Measurements from ENCODE around the gene PTGFR. TPM values are rescaled to one million over a fixed set of nuclear protein-coding genes. Genes with fewer than 3 reads are reported as not detected.

Gene PTGFR
- total RNA-seq, 4 donors from 2014 or later: 1.8 to 14.9 (median 5.1) TPM

GRCh38 chr1:78561856-78562255, 71.1 kb downstream of the PTGFR start:
- no peak for DNase-seq (ENCODE audit: low spot score in 2 of 2)
- intact Hi-C loops (cut with DNase I; ENCODE audit: low total_unique reads): no loop called here

GRCh38 chr1:78565393-78565792, 74.6 kb downstream of the PTGFR start:
- DNase-seq (ENCODE audit: low spot score in 2 of 2): no peak
- intact Hi-C loops (cut with DNase I; ENCODE audit: low total_unique reads): no loop called here
- WGBS, 2 donors: 85% methylated on average over 2 of the region's 2 CpGs
- no peak overlapping the region for H3K4me3 ChIP-seq (ENCODE audit: low read depth, poor library complexity, severe bottlenecking)
- TF ChIP-seq POLR2A (IDR thresholded peaks at IDR 0.05) (no peak), CTCF (IDR thresholded peaks at IDR 0.05) (no peak)

More at GRCh38 chr1:78561856-78562255, 71.1 kb downstream of the PTGFR start:
- H3K4me3 ChIP-seq (ENCODE audit: low read depth, poor library complexity, severe bottlenecking): no peak overlapping the region
- 86 to 88% methylated on average over 2 of the region's 2 CpGs for WGBS, 2 donors
- no peak for TF ChIP-seq POLR2A (IDR thresholded peaks at IDR 0.05)
- TF ChIP-seq CTCF (IDR thresholded peaks at IDR 0.05): no peak

GRCh38 chr1:78570539-78570938, 79.8 kb downstream of the PTGFR start:
- DNase-seq (ENCODE audit: low spot score in 2 of 2): no peak
- no peak for TF ChIP-seq POLR2A (IDR thresholded peaks at IDR 0.05)
- TF ChIP-seq CTCF (IDR thresholded peaks at IDR 0.05): no peak
- intact Hi-C loops (cut with DNase I; ENCODE audit: low total_unique reads): no loop called here
- WGBS, 2 donors: 65 to 81% methylated on average over 2 of the region's 2 CpGs
- H3K4me3 ChIP-seq (ENCODE audit: low read depth, poor library complexity, severe bottlenecking): no peak overlapping the region

GRCh38 chr1:78577257-78578100, 86.7 kb downstream of the PTGFR start:
- H3K4me3 ChIP-seq (ENCODE audit: low read depth, poor library complexity, severe bottlenecking): no peak overlapping the region
- no peak for DNase-seq (ENCODE audit: low spot score in 2 of 2)
- no peak for TF ChIP-seq CTCF (IDR thresholded peaks at IDR 0.05)
- intact Hi-C loops (cut with DNase I; ENCODE audit: low total_unique reads): no loop called here
- WGBS, 2 donors: 38 to 43% methylated on average over 9 of the region's 9 CpGs

GRCh38 chr1:78586572-78586971, 95.8 kb downstream of the PTGFR start:
- intact Hi-C loops (cut with DNase I; ENCODE audit: low total_unique reads): no loop called here
- no peak for DNase-seq (ENCODE audit: low spot score in 2 of 2)
- 50 to 75% methylated on average over 1 of the region's 1 CpG for WGBS, 2 donors
- H3K4me3 ChIP-seq (ENCODE audit: low read depth, poor library complexity, severe bottlenecking): no peak overlapping the region
- TF ChIP-seq CTCF (IDR thresholded peaks at IDR 0.05) (no peak), POLR2A (IDR thresholded peaks at IDR 0.05) (no peak)

GRCh38 chr1:78587211-78587610, 96.4 kb downstream of the PTGFR start:
- WGBS, 2 donors: 52 to 61% methylated on average over 1 of the region's 1 CpG
- intact Hi-C loops (cut with DNase I; ENCODE audit: low total_unique reads): no loop called here
- no peak for DNase-seq (ENCODE audit: low spot score in 2 of 2)
- TF ChIP-seq CTCF (IDR thresholded peaks at IDR 0.05) (no peak), POLR2A (IDR thresholded peaks at IDR 0.05) (no peak)
- H3K4me3 ChIP-seq (ENCODE audit: low read depth, poor library complexity, severe bottlenecking): no peak overlapping the region

Data from lower leg skin (tissue), 4 donors.